Kidney epithelial cell (primary cell): ENCODE data around the gene WRAP73. TPM values are rescaled to one million over a fixed set of nuclear protein-coding genes. Genes with fewer than 3 reads are reported as not detected.

ENCODE experiments used
- DNase-seq: peaks from one replicate; pipeline ENCODE4 v3.0.0-alpha.2; 2010; ENCODE audit warnings: low read depth
- H3K27me3 ChIP-seq: 2 replicates; pipeline ENCODE4 v1.6.0; 2011; ENCODE audit warnings: low read length; ENCODE audit not compliant: control insufficient read depth, insufficient read depth
- H3K36me3 ChIP-seq: 2 replicates; pipeline ENCODE4 v1.5.1; 2011; ENCODE audit warnings: low read length; ENCODE audit not compliant: control insufficient read depth, insufficient read depth
- H3K4me3 ChIP-seq: 2 replicates; pipeline ENCODE4 v1.5.1; 2011; ENCODE audit warnings: low read depth, mild to moderate bottlenecking, control low read depth, low read length
- CTCF ChIP-seq: IDR thresholded peaks from 2 replicates; pipeline ENCODE4 v1.5.1; 2011; ENCODE audit warnings: mild to moderate bottlenecking, moderate library complexity, low read length, control low read depth, inconsistent platforms; ENCODE audit not compliant: insufficient read depth, poor library complexity, severe bottlenecking
- total RNA-seq: library from RNA; depleted of rRNA; stranded (reverse); fragments of >200 nt; gene quantifications from 2 replicates; pipeline ENCODE4 v1.2.3, GENCODE V29; 2015

Gene WRAP73
- total RNA-seq, 1 donor from 2014 or later, result 35.2 TPM

GRCh38 chr1:3639397-3639911 is 10.4 kb downstream of the WRAP73 start:
- DNase-seq, result no peak

GRCh38 chr1:3638676-3639075 is 11.2 kb downstream of the WRAP73 start:
- Histone ChIP-seq H3K4me3 (no peak overlapping the region), H3K36me3 (no peaks in the 10 kb centered on the region), H3K27me3 (no peaks in the 10 kb centered on the region)
- TF ChIP-seq CTCF, result no peak
- no peak for DNase-seq

More at GRCh38 chr1:3639397-3639911, 10.4 kb downstream of the WRAP73 start:
- H3K27me3 ChIP-seq, result no peaks in the 10 kb centered on the region
- no peak for TF ChIP-seq CTCF
- no peak overlapping the region for H3K4me3 ChIP-seq
- H3K36me3 ChIP-seq, result no peaks in the 10 kb centered on the region

GRCh38 chr1:3638027-3638426 is 11.9 kb downstream of the WRAP73 start:
- Histone ChIP-seq H3K4me3 (no peak overlapping the region), H3K36me3 (no peaks in the 10 kb centered on the region), H3K27me3 (no peaks in the 10 kb centered on the region)
- TF ChIP-seq CTCF, result no peak
- DNase-seq, result no peak

- no peak for TF ChIP-seq CTCF
- no peak for DNase-seq
- Histone ChIP-seq H3K4me3 (no peak overlapping the region), H3K36me3 (no peaks in the 10 kb centered on the region), H3K27me3 (no peaks in the 10 kb centered on the region)
These were observed 13.4 kb downstream of the WRAP73 start for GRCh38 chr1:3636531-3636930.

GRCh38 chr1:3636080-3636479 is 13.8 kb downstream of the WRAP73 start:
- no peak for TF ChIP-seq CTCF
- no peak overlapping the region for H3K4me3 ChIP-seq
- H3K27me3 ChIP-seq, result no peaks in the 10 kb centered on the region
- DNase-seq, result no peak
- H3K36me3 ChIP-seq, result no peaks in the 10 kb centered on the region

- Histone ChIP-seq H3K4me3 (no peak overlapping the region), H3K27me3 (no peaks in the 10 kb centered on the region), H3K36me3 (no peaks in the 10 kb centered on the region)
- no peak for DNase-seq
- no peak for TF ChIP-seq CTCF
These were observed 15.7 kb downstream of the WRAP73 start for GRCh38 chr1:3634059-3634800.
